Upper lobe of left lung (tissue), 4 donors: ENCODE results near the gene CXCR4.

Experiments used
- EP300 ChIP-seq, 4 donors: sonication (generic); formaldehyde crosslinking; IDR thresholded peaks; one replicate each; pipeline ENCODE4 v1.5.1; 2017; ENCODE audit warnings: antibody characterized with exemption in 4 of 4, control low read depth in 2 of 4
- POLR2A ChIP-seq, 4 donors: fragments of 450-650 bp; IDR thresholded peaks; one replicate each; pipeline ENCODE4 v1.5.1; 2016 to 2017; ENCODE audit warnings: antibody characterized with exemption in 4 of 4, mild to moderate bottlenecking in 2 of 4
- POLR2AphosphoS5 ChIP-seq, 2 donors: sonication (generic); formaldehyde crosslinking; IDR thresholded peaks; one replicate each; pipeline ENCODE4 v1.5.1; 2017; ENCODE audit warnings: antibody characterized with exemption in 2 of 2
- TF ChIP-seq, protein P1 (sequence below), 6 experiments: fragments of 450-650 bp in 4 of 6; fragments of 200-600 bp in 2 of 6; sonication (generic) in 2 of 6; IDR thresholded peaks; one replicate each; pipeline ENCODE4 v1.5.1; 2016 to 2019; ENCODE audit warnings: antibody characterized with exemption in 6 of 6

DNA sequence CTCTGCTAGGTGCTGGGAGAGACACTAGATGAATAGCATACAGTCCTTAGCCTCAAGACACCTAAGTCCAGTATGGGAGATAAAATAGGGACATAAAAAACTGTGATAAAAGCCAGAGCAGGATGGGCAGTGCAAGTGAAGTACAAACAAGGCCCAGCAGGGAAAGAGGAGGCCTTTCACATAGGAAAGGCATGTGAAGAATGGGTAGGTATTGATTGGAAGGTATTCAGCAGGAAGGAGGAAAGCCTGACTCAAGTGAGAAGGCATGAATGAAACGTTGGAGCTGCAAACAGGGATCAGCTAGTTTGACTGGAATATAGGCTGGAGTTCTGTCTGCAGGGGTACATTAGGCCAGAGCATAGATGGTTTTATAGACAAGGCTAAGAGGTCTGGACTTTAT lies 11.0 kb upstream of the CXCR4 start:
- TF ChIP-seq, protein P1, sequence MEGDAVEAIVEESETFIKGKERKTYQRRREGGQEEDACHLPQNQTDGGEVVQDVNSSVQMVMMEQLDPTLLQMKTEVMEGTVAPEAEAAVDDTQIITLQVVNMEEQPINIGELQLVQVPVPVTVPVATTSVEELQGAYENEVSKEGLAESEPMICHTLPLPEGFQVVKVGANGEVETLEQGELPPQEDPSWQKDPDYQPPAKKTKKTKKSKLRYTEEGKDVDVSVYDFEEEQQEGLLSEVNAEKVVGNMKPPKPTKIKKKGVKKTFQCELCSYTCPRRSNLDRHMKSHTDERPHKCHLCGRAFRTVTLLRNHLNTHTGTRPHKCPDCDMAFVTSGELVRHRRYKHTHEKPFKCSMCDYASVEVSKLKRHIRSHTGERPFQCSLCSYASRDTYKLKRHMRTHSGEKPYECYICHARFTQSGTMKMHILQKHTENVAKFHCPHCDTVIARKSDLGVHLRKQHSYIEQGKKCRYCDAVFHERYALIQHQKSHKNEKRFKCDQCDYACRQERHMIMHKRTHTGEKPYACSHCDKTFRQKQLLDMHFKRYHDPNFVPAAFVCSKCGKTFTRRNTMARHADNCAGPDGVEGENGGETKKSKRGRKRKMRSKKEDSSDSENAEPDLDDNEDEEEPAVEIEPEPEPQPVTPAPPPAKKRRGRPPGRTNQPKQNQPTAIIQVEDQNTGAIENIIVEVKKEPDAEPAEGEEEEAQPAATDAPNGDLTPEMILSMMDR (IDR thresholded peaks at IDR 0.05), result no peak
- TF ChIP-seq POLR2AphosphoS5 (IDR thresholded peaks at IDR 0.05) (no peak), POLR2A (IDR thresholded peaks at IDR 0.05) (no peak), EP300 (IDR thresholded peaks at IDR 0.05) (no peak)
